ENCODE measurements around the gene APPL2.

- TF ChIP-seq BACH2 (CRISPR knock-in tag; IDR thresholded peaks at IDR 0.05; ENCODE audit: borderline replicate concordance) (no peak), TSHZ2 (CRISPR knock-in tag; IDR thresholded peaks at IDR 0.05) (no peak), ZFP3 (CRISPR knock-in tag; IDR thresholded peaks at IDR 0.05) (no peak), PATZ1 (CRISPR knock-in tag; IDR thresholded peaks at IDR 0.05; ENCODE audit: borderline replicate concordance) (no peak), OSR1 (CRISPR knock-in tag; IDR thresholded peaks at IDR 0.05) (no peak), CREB5 (CRISPR knock-in tag; IDR thresholded peaks at IDR 0.05; ENCODE audit: low read depth) (no peak), ZFP30 (CRISPR knock-in tag; IDR thresholded peaks at IDR 0.05) (no peak)
These were observed 13.1 kb downstream of the APPL2 start for GRCh38 chr12:105222726-105223351.
